Testis (tissue), 2 donors: ENCODE measurements around the gene PLCB3.

Experiments
- POLR2A ChIP-seq: fragments of 450-650 bp; IDR thresholded peaks from one replicate; pipeline ENCODE4 v1.6.1; 2017; ENCODE audit warnings: antibody characterized with exemption, mild to moderate bottlenecking, moderate library complexity
- TF ChIP-seq, protein P1 (sequence below), 3 experiments: fragments of 450-650 bp in 2 of 3; fragments of 200-600 bp in 1 of 3; sonication (generic) in 1 of 3; IDR thresholded peaks; one replicate each; pipeline ENCODE4 v1.5.1; 2016 to 2019; ENCODE audit warnings: antibody characterized with exemption in 3 of 3, mild to moderate bottlenecking in 2 of 3, moderate library complexity in 1 of 3

- TF ChIP-seq, protein P1, sequence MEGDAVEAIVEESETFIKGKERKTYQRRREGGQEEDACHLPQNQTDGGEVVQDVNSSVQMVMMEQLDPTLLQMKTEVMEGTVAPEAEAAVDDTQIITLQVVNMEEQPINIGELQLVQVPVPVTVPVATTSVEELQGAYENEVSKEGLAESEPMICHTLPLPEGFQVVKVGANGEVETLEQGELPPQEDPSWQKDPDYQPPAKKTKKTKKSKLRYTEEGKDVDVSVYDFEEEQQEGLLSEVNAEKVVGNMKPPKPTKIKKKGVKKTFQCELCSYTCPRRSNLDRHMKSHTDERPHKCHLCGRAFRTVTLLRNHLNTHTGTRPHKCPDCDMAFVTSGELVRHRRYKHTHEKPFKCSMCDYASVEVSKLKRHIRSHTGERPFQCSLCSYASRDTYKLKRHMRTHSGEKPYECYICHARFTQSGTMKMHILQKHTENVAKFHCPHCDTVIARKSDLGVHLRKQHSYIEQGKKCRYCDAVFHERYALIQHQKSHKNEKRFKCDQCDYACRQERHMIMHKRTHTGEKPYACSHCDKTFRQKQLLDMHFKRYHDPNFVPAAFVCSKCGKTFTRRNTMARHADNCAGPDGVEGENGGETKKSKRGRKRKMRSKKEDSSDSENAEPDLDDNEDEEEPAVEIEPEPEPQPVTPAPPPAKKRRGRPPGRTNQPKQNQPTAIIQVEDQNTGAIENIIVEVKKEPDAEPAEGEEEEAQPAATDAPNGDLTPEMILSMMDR (IDR thresholded peaks at IDR 0.05): no peak
- TF ChIP-seq POLR2A: no peak
Measured at GRCh38 chr11:64227405-64227956, 23.8 kb upstream of the PLCB3 start.
